Measurements from ENCODE around the gene DHODH. TPM values are rescaled to one million over a fixed set of nuclear protein-coding genes. Genes with fewer than 3 reads are reported as not detected.
"Not testable (repeated sequence)": the region's sequence is repeated elsewhere in the genome, so short reads cannot be mapped to it uniquely, and the experiment has no call there.

Gene DHODH
- total and polyA plus RNA-seq, 4 donors = 3.0 to 5.0 (median 4.6) TPM

DNA sequence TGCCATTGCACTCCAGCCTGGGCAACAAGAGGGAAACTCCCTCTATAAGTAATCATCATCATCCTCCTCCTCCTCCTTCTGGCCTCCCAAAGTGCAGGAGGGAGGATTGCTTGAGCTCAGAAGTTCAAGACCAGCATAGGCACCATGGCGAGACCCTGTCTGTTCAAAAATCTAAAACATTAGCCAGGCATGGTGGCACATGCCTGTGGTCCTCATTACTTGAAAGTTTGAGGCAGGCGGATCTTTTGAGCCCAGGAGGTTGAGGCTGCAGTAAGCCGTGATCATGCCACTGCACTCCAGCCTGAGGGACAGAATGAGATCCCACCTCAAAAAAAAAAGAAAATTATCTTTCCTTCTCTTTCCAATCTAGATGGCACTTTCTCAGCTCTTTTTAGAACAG, 36.2 kb upstream of the DHODH start:
- DNase-seq (no peak), ATAC-seq (ENCODE audit: low FRiP score) (no peak)
- intact Hi-C loops (cut with DNase I) = no loop called here
- H3K4me1 ChIP-seq (ENCODE audit: control insufficient read depth in 1 of 2, insufficient read depth in 2 of 2, low read length in 2 of 2) = no peaks in the 10 kb centered on the region
- no peaks in the 10 kb centered on the region for H3K36me3 ChIP-seq (ENCODE audit: control insufficient read depth in 1 of 2, insufficient read depth in 2 of 2, low read length in 1 of 2)
- WGBS, 2 donors = 85 to 93% methylated on average over 3 of the region's 3 CpGs
- no peaks in the 10 kb centered on the region for H3K9me3 ChIP-seq (ENCODE audit: control insufficient read depth, low read length)
- H3K4me3 ChIP-seq (ENCODE audit: low read length in 2 of 2) = no peak overlapping the region
- no peak overlapping the region for H3K27ac ChIP-seq (ENCODE audit: low read depth in 1 of 2, low read length in 2 of 2)
- H3K27me3 ChIP-seq (ENCODE audit: control insufficient read depth in 1 of 2, insufficient read depth in 2 of 2, low read length in 1 of 2) = no peaks in the 10 kb centered on the region

- ATAC-seq (ENCODE audit: low FRiP score) = no peak
- no peaks in the 10 kb centered on the region for H3K4me1 ChIP-seq (ENCODE audit: control insufficient read depth in 1 of 2, insufficient read depth in 2 of 2, low read length in 2 of 2)
- 78% methylated on average over 9 of the region's 9 CpGs for WGBS, 2 donors
- H3K27me3 ChIP-seq (ENCODE audit: control insufficient read depth in 1 of 2, insufficient read depth in 2 of 2, low read length in 1 of 2) = no peaks in the 10 kb centered on the region
- no peak for DNase-seq
- intact Hi-C loops (cut with DNase I) = no loop called here
- no peaks in the 10 kb centered on the region for H3K36me3 ChIP-seq (ENCODE audit: control insufficient read depth in 1 of 2, insufficient read depth in 2 of 2, low read length in 1 of 2)
- H3K27ac ChIP-seq (ENCODE audit: low read depth in 1 of 2, low read length in 2 of 2) = no peak overlapping the region
- H3K4me3 ChIP-seq (ENCODE audit: low read length in 2 of 2) = no peak overlapping the region
- H3K9me3 ChIP-seq (ENCODE audit: control insufficient read depth, low read length) = no peaks in the 10 kb centered on the region
Observed at GRCh38 chr16:71973001-71973400, 35.5 kb upstream of the DHODH start.

- DNase-seq = no peak
- Histone ChIP-seq H3K9me3 (ENCODE audit: control insufficient read depth, low read length) (no peaks in the 10 kb centered on the region), H3K27ac (ENCODE audit: low read depth in 1 of 2, low read length in 2 of 2) (no peak overlapping the region), H3K4me3 (ENCODE audit: low read length in 2 of 2) (no peak overlapping the region), H3K4me1 (ENCODE audit: control insufficient read depth in 1 of 2, insufficient read depth in 2 of 2, low read length in 2 of 2) (no peaks in the 10 kb centered on the region), H3K36me3 (ENCODE audit: control insufficient read depth in 1 of 2, insufficient read depth in 2 of 2, low read length in 1 of 2) (no peaks in the 10 kb centered on the region), H3K27me3 (ENCODE audit: control insufficient read depth in 1 of 2, insufficient read depth in 2 of 2, low read length in 1 of 2) (no peaks in the 10 kb centered on the region)
- no peak for ATAC-seq (ENCODE audit: low FRiP score)
- intact Hi-C loops (cut with DNase I) = no loop called here
- WGBS, 2 donors = 90% methylated on average over 15 of the region's 15 CpGs
Observed at GRCh38 chr16:71974068-71974818, 34.3 kb upstream of the DHODH start.

DNA sequence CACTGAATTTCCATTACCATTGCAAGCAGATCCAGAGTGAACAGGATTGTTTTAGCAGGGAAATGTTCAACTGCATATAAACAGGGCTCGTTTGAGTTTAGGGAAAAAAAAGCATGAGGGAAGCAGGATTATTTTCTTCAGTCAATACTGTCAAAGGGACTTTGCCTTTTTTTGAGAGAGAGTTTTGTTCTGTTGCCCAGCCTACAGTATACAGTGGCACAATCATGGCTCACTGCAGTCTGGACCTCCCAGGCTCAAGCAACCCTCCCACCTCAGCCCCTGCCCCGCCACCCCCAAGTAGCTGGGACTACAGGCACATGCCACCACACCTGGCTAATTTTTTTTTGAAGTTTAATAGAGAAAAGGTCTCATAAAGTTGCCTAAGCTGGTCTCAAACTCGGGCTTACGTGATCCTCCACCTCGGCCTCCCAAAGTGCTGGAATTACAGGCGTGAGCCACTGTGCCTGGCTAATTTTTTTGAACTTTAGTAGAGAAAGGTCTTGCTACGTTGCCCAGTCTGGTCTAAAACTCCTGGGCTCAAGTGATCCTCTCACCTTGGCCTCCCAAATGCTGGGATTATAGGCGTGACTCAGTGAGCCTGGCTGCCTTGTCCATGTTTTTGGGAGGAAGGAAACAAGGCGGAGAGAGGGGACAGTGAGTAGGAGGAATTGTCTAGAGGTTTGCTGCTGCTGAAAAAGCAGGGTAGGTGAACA, 23.1 kb upstream of the DHODH start:
- Histone ChIP-seq H3K4me1 (ENCODE audit: control insufficient read depth in 1 of 2, insufficient read depth in 2 of 2, low read length in 2 of 2) (no peaks in the 10 kb centered on the region), H3K27ac (ENCODE audit: low read depth in 1 of 2, low read length in 2 of 2) (no peak overlapping the region), H3K4me3 (ENCODE audit: low read length in 2 of 2) (no peak overlapping the region), H3K27me3 (ENCODE audit: control insufficient read depth in 1 of 2, insufficient read depth in 2 of 2, low read length in 1 of 2) (no peaks in the 10 kb centered on the region), H3K9me3 (ENCODE audit: control insufficient read depth, low read length) (no peaks in the 10 kb centered on the region), H3K36me3 (ENCODE audit: control insufficient read depth in 1 of 2, insufficient read depth in 2 of 2, low read length in 1 of 2) (no peaks in the 10 kb centered on the region)
- DNase-seq = no peak
- intact Hi-C loops (cut with DNase I) = no loop called here
- ATAC-seq (ENCODE audit: low FRiP score) = no peak
- 71 to 73% methylated on average over 9 of the region's 9 CpGs for WGBS, 2 donors

DNA sequence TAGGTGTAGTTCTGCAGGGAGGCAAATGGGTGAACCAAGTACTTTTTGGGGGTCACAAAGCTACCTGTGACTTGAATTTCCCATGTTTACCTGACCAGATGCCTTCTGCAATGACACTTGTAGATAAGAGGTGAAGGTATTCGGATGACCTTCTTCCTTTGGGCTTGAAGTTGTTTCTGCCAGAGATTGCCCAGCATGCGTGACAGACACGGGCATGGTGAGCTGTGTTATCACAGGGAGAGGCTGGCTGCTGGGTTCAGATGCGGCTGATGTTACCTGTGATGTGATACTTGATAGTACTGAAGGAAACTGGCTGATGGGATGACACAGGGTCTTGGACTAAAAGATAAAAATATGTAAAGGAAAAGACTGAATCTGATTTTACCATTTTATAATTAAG, 22.4 kb upstream of the DHODH start:
- WGBS, 2 donors = 42 to 50% methylated on average over 4 of the region's 4 CpGs
- Histone ChIP-seq H3K9me3 (ENCODE audit: control insufficient read depth, low read length) (no peaks in the 10 kb centered on the region), H3K4me1 (ENCODE audit: control insufficient read depth in 1 of 2, insufficient read depth in 2 of 2, low read length in 2 of 2) (no peaks in the 10 kb centered on the region), H3K27me3 (ENCODE audit: control insufficient read depth in 1 of 2, insufficient read depth in 2 of 2, low read length in 1 of 2) (no peaks in the 10 kb centered on the region), H3K4me3 (ENCODE audit: low read length in 2 of 2) (no peak overlapping the region), H3K27ac (ENCODE audit: low read depth in 1 of 2, low read length in 2 of 2) (no peak overlapping the region), H3K36me3 (ENCODE audit: control insufficient read depth in 1 of 2, insufficient read depth in 2 of 2, low read length in 1 of 2) (no peaks in the 10 kb centered on the region)
- no peak for DNase-seq
- ATAC-seq (ENCODE audit: low FRiP score) = no peak
- intact Hi-C loops (cut with DNase I) = no loop called here

GRCh38 chr16:71995038-71995437, 13.5 kb upstream of the DHODH start:
- no peak for DNase-seq
- H3K27ac ChIP-seq (ENCODE audit: low read depth in 1 of 2, low read length in 2 of 2) = no peak overlapping the region
- H3K4me1 ChIP-seq (ENCODE audit: control insufficient read depth in 1 of 2, insufficient read depth in 2 of 2, low read length in 2 of 2) = no peaks in the 10 kb centered on the region
- no peaks in the 10 kb centered on the region for H3K9me3 ChIP-seq (ENCODE audit: control insufficient read depth, low read length)
- 33 to 43% methylated on average over 5 of the region's 5 CpGs for WGBS, 2 donors
- intact Hi-C loops (cut with DNase I) = no loop called here
- ATAC-seq (ENCODE audit: low FRiP score) = no peak
- H3K4me3 ChIP-seq (ENCODE audit: low read length in 2 of 2) = no peak overlapping the region
- no peaks in the 10 kb centered on the region for H3K36me3 ChIP-seq (ENCODE audit: control insufficient read depth in 1 of 2, insufficient read depth in 2 of 2, low read length in 1 of 2)
- H3K27me3 ChIP-seq (ENCODE audit: control insufficient read depth in 1 of 2, insufficient read depth in 2 of 2, low read length in 1 of 2) = no peaks in the 10 kb centered on the region

DNA sequence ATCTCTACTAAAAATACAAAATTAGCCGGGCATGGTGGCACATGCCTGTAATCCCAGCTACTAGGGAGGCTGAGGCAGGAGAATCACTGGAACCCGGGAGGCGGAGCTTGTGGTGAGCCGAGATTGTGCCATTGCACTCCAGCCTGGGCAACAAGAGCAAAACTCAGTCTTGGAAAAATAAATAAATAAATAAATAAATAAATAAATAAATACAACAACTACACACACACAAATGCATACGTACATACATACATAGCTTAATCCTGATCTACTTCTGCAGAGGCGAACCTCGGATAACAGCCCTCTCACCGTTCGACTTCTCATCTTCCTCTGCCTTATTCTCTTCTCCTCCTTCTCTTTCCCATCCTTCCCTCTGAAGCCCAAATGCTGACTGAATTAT, 11.0 kb upstream of the DHODH start:
- H3K4me1 ChIP-seq (ENCODE audit: control insufficient read depth in 1 of 2, insufficient read depth in 2 of 2, low read length in 2 of 2); H3K27ac ChIP-seq (ENCODE audit: low read depth in 1 of 2, low read length in 2 of 2); H3K4me3 ChIP-seq (ENCODE audit: low read length in 2 of 2); H3K9me3 ChIP-seq (ENCODE audit: control insufficient read depth, low read length); ATAC-seq (ENCODE audit: low FRiP score); H3K36me3 ChIP-seq (ENCODE audit: control insufficient read depth in 1 of 2, insufficient read depth in 2 of 2, low read length in 1 of 2); DNase-seq; intact Hi-C loops (cut with DNase I); H3K27me3 ChIP-seq (ENCODE audit: control insufficient read depth in 1 of 2, insufficient read depth in 2 of 2, low read length in 1 of 2): not testable (repeated sequence)
- 93 to 96% methylated on average over 9 of the region's 9 CpGs for WGBS, 2 donors

- WGBS, 2 donors = 58 to 65% methylated on average over 7 of the region's 7 CpGs
- Histone ChIP-seq H3K36me3 (ENCODE audit: control insufficient read depth in 1 of 2, insufficient read depth in 2 of 2, low read length in 1 of 2) (no peaks in the 10 kb centered on the region), H3K4me3 (ENCODE audit: low read length in 2 of 2) (no peak overlapping the region), H3K4me1 (ENCODE audit: control insufficient read depth in 1 of 2, insufficient read depth in 2 of 2, low read length in 2 of 2) (no peaks in the 10 kb centered on the region), H3K9me3 (ENCODE audit: control insufficient read depth, low read length) (no peaks in the 10 kb centered on the region), H3K27ac (ENCODE audit: low read depth in 1 of 2, low read length in 2 of 2) (no peak overlapping the region), H3K27me3 (ENCODE audit: control insufficient read depth in 1 of 2, insufficient read depth in 2 of 2, low read length in 1 of 2) (no peaks in the 10 kb centered on the region)
- ATAC-seq (ENCODE audit: low FRiP score) (no peak), DNase-seq (no peak)
- intact Hi-C loops (cut with DNase I) = no loop called here
Observed at GRCh38 chr16:72001180-72001874, 7.2 kb upstream of the DHODH start.

All from aorta (tissue), 5 donors.